Cardiac fibroblast (primary cell): ENCODE results near the gene CCDC110.

ENCODE experiments used
- DNase-seq, 2 donors: peaks; one replicate each; pipeline versions ENCODE4 v3.0.0 to v3.0.0-alpha.2; 2010; ENCODE audit warnings: low read depth in 2 of 2
- H3K4me3 ChIP-seq, 2 donors: replicated peaks in 1 of 2; 1 replicate in 1 of 2; 2 replicates in 1 of 2; pipeline ENCODE4 v1.5.1; 2011; ENCODE audit warnings: low read depth in 2 of 2, low read length in 2 of 2, mild to moderate bottlenecking in 2 of 2, moderate library complexity in 1 of 2
- TF ChIP-seq, protein P1 (sequence below): IDR thresholded peaks from one replicate; pipeline ENCODE4 v1.5.1; 2011; ENCODE audit warnings: low read depth, mild to moderate bottlenecking, low read length, inconsistent platforms

Gene CCDC110

DNA sequence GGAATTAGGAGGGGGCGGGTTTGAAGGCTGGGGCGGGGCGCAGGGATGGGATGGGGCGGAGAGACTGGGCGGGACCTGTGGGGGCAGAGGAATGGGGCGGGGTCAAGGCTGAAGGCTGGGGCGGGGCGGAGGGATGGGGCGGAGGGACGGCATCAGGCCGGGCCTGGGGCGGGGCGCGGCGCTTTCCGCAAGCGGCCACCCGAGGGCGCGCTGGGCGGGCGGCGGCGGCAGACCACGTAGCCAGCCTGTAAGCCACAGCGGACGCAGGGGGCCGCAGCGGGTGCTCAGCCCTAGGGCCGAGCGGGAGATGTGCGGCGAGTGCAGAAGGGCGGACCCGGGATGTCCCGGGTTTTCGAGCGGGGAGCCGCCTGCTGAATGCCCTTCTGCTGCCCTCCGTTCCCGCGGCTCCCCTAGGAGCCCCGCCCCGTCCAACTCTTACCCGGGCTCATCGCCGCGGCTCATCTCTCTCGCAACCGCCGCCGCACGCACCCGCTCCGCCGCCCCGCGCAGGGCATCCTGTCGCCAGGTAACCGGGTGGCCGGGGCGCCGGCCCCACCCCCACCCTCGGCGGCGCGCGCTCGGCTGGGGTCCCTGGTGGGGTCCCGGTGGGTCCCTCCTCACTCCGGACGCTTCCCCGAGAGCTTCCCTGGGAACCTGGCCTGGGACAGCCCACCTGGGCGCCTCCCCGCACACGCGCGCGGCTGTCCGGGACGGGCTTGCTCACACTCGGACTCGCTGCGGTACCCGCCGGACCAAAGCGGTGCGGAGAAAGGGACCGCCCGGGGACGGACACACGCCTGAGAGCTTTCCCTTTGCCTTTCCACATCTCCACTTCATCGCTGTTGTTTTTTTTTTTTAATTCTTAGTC lies at the start of gene CCDC110:
TSS of gene CCDC110 (minus strand) at position 499 of the 868 bp plus-strand sequence. CDS start at position 449, 50 bp downstream.
- peak within 1 kb of the TSS; percentile 76 for H3K4me3 ChIP-seq
- peak; percentile 95 to 98 for DNase-seq
- TF ChIP-seq, protein P1, sequence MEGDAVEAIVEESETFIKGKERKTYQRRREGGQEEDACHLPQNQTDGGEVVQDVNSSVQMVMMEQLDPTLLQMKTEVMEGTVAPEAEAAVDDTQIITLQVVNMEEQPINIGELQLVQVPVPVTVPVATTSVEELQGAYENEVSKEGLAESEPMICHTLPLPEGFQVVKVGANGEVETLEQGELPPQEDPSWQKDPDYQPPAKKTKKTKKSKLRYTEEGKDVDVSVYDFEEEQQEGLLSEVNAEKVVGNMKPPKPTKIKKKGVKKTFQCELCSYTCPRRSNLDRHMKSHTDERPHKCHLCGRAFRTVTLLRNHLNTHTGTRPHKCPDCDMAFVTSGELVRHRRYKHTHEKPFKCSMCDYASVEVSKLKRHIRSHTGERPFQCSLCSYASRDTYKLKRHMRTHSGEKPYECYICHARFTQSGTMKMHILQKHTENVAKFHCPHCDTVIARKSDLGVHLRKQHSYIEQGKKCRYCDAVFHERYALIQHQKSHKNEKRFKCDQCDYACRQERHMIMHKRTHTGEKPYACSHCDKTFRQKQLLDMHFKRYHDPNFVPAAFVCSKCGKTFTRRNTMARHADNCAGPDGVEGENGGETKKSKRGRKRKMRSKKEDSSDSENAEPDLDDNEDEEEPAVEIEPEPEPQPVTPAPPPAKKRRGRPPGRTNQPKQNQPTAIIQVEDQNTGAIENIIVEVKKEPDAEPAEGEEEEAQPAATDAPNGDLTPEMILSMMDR = peak; percentile 18

DNA sequence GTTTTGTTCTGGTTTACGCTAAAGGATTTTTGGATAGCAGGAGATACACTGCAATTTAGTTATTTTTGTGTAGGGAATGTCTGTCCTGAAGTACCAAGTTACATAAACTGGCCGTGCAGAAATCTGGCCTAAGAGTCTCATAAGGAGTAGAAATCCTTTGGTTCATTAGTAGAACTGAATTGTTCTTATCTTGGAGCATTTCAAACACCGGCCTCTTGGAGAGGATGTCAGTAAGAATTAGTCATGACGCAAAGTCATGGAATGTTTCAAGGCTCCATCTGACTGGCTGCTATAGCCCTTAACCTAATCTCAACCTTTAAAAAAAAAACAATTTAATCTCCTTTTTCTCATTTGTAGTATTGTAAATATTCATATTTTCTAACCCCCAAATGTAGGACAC lies 48.6 kb upstream of the CCDC110 start:
- no peak overlapping the region for H3K4me3 ChIP-seq
- TF ChIP-seq, protein P1 = no peak
- DNase-seq = peak; percentile 77 to 93

DNA sequence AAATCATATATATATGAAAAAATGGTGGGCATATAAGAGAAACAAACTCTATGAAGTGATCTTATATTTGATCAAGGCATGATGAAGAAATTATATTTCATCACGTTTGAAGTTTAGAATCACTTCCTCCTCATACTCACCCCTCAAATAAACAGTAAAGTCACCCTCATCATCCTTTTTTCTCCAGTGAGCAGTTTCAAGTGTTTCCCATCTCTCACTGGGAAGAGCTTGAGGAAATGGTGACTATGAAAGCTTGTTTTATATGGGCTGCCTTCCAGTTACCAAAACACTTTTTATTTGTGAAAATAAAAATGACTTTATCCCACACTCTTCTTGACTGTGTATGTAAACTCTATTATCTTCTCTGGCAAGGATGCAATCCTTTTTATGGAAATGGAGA lies 47.0 kb upstream of the CCDC110 start:
- TF ChIP-seq, protein P1 = no peak
- no peak overlapping the region for H3K4me3 ChIP-seq
- no peak for DNase-seq

DNA sequence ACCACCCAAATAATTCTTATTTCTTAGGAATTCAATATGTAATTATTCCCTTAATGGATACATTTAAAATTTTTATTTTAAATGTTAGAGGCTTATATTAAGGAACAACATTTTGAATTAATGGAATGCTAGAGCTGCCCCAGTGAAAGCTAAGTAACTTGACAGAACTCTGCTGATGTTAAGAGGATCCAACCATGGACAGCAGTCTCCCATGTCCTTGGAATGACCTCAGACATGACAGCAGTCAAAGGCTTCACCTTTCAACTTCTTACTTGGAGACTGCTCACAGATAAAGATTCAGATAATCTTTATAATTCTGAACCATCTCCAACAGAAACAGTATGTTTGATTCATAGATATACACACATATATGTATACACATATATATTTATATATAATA lies 46.5 kb upstream of the CCDC110 start:
- TF ChIP-seq, protein P1 = no peak
- DNase-seq = no peak
- H3K4me3 ChIP-seq = no peak overlapping the region

DNA sequence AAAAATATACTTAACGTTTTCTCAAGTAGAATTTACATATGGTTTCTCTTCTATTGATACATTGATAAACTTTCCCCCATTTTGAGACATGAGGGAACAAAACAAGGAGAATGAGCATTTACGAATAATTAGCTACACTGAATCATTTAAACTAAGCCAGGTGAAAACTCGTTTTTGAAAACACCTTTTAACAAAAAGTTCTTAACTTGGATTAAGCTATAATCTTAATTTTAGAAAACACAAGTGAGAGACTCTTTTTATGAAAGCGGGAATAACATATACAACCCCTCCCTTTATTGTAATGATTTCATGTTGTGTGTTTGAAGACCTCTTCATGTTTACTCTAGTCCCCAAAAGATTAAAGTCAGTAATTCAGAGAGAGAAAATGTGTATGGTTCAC lies 43.7 kb upstream of the CCDC110 start:
- no peak overlapping the region for H3K4me3 ChIP-seq
- DNase-seq = no peak
- TF ChIP-seq, protein P1 = no peak

DNA sequence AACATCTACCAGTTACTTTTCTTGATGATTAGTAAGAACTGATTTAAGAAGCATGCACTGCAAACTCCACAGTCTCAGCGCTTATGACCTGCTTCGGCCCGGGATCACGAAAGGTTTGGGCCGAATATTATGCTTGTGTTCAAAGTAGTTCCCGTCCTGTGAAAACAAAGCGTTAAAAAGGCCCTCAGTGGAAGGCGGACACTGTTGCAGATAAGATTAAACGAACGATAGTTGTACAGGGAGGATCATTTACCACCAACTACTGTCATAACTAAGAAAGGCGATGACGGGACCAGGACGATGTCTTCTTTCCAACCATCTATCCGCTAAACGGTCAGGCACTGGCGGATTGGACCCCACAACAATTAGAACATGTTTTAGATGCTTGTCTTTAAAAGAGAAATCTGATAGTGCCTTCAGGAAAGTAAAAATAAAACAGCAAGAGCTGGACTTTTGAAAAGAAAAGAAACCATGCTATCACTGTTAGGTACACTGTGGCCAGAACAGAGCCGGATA lies 42.7 kb upstream of the CCDC110 start:
- TF ChIP-seq, protein P1 = no peak
- DNase-seq = no peak

More for the DNA sequence above, 42.7 kb upstream of the CCDC110 start:
- H3K4me3 ChIP-seq = no peak overlapping the region
